MM.1S (cell line): ENCODE data around the gene PRRT1.

Experiments
- DNase-seq: peaks from one replicate; pipeline ENCODE4 v3.0.0-alpha.2; 2015
- H2AFZ ChIP-seq: fragments of 300-600 bp; sonication (generic); 2 replicates; pipeline ENCODE4 v1.6.0; 2016; ENCODE audit warnings: antibody characterized with exemption, low read length
- H3F3A ChIP-seq: fragments of 300-600 bp; sonication (generic); 2 replicates; pipeline ENCODE4 v1.6.1; 2016; ENCODE audit warnings: mild to moderate bottlenecking, antibody characterized with exemption, low read length, moderate library complexity, mixed read lengths; ENCODE audit not compliant: insufficient read depth
- H3K27ac ChIP-seq: fragments of 300-600 bp; sonication (generic); 2 replicates; pipeline ENCODE4 v1.5.1; 2016; ENCODE audit warnings: mild to moderate bottlenecking, low read length
- H3K27me3 ChIP-seq: fragments of 300-600 bp; sonication (generic); replicated peaks from 2 replicates; pipeline ENCODE4 v1.6.0; 2016; ENCODE audit warnings: low read length; ENCODE audit not compliant: insufficient read depth
- H3K36me3 ChIP-seq: fragments of 300-600 bp; sonication (generic); replicated peaks from 2 replicates; pipeline ENCODE4 v1.6.1; 2016; ENCODE audit warnings: mild to moderate bottlenecking, low read length, mixed read lengths; ENCODE audit not compliant: insufficient read depth
- H3K4me1 ChIP-seq: fragments of 300-600 bp; sonication (generic); 2 replicates; pipeline ENCODE4 v1.6.1; 2016; ENCODE audit warnings: low read length, mixed read lengths
- H3K4me2 ChIP-seq: fragments of 300-600 bp; sonication (generic); 2 replicates; pipeline ENCODE4 v1.6.0; 2016; ENCODE audit warnings: low read depth, low read length
- H3K4me3 ChIP-seq: fragments of 300-600 bp; sonication (generic); 2 replicates; pipeline ENCODE4 v1.5.1; 2016; ENCODE audit warnings: low read length, mixed read lengths
- H3K79me2 ChIP-seq: fragments of 300-600 bp; sonication (generic); 2 replicates; pipeline ENCODE4 v1.6.1; 2016; ENCODE audit warnings: mixed run types, low read length, mixed read lengths
- H3K9ac ChIP-seq: fragments of 300-600 bp; sonication (generic); 2 replicates; pipeline ENCODE4 v1.6.1; 2016; ENCODE audit warnings: low read length, mixed read lengths
- H3K9me2 ChIP-seq: fragments of 300-600 bp; sonication (generic); replicated peaks from 2 replicates; pipeline ENCODE4 v1.6.1; 2016; ENCODE audit warnings: mild to moderate bottlenecking, low read length, mixed read lengths; ENCODE audit not compliant: insufficient read depth
- H3K9me3 ChIP-seq: fragments of 300-600 bp; sonication (generic); replicated peaks from 2 replicates; pipeline ENCODE4 v1.6.1; 2016; ENCODE audit warnings: mild to moderate bottlenecking, low read length, mixed read lengths; ENCODE audit not compliant: insufficient read depth
- H4K20me1 ChIP-seq: fragments of 300-600 bp; sonication (generic); 2 replicates; pipeline ENCODE4 v1.6.1; 2016; ENCODE audit warnings: mild to moderate bottlenecking, low read length, moderate library complexity, mixed read lengths; ENCODE audit not compliant: insufficient read depth
- EZH2 ChIP-seq: fragments of 300-600 bp; sonication (generic); optimal IDR thresholded peaks from 2 replicates; pipeline ENCODE3; 2017; ENCODE audit warnings: low read depth, mild to moderate bottlenecking, antibody characterized with exemption, low read length, mixed read lengths
- EZH2phosphoT487 ChIP-seq: fragments of 300-600 bp; sonication (generic); IDR thresholded peaks from 2 replicates; pipeline ENCODE4 v1.6.1; 2018; ENCODE audit warnings: antibody characterized with exemption, low read length
- TF ChIP-seq, protein P1 (sequence below): fragments of 300-600 bp; sonication (generic); IDR thresholded peaks from 2 replicates; pipeline ENCODE4 v1.5.1; 2016; ENCODE audit warnings: antibody characterized with exemption, low read length, mixed read lengths

The PRRT1 gene

GRCh38 chr6:32184084-32184640 is 32.4 kb upstream of the PRRT1 start, which contains the start of gene AGER:
Gene AGER (minus strand): TSS chr6:32184253. CDS start chr6:32184222, 31 bp downstream.
- Histone ChIP-seq H3K4me2 (no peak within 1 kb of the TSS), H3K9me2 (no peaks in the 10 kb centered on the region), H3K27me3 (no peaks in the 10 kb centered on the region), H2AFZ (no peak within 1 kb of the TSS), H3F3A (no peaks in the 10 kb centered on the region), H3K79me2 (peaks cover 9% of the 10 kb centered on the region), H3K36me3 (no peaks in the 10 kb centered on the region), H3K4me3 (no peak within 1 kb of the TSS), H3K9me3 (no peaks in the 10 kb centered on the region), H3K9ac (no peak within 1 kb of the TSS), H3K4me1 (peaks cover 1% of the 10 kb centered on the region), H4K20me1 (no peaks in the 10 kb centered on the region), H3K27ac (no peak within 1 kb of the TSS)
- no peak for DNase-seq
- TF ChIP-seq, protein P1, sequence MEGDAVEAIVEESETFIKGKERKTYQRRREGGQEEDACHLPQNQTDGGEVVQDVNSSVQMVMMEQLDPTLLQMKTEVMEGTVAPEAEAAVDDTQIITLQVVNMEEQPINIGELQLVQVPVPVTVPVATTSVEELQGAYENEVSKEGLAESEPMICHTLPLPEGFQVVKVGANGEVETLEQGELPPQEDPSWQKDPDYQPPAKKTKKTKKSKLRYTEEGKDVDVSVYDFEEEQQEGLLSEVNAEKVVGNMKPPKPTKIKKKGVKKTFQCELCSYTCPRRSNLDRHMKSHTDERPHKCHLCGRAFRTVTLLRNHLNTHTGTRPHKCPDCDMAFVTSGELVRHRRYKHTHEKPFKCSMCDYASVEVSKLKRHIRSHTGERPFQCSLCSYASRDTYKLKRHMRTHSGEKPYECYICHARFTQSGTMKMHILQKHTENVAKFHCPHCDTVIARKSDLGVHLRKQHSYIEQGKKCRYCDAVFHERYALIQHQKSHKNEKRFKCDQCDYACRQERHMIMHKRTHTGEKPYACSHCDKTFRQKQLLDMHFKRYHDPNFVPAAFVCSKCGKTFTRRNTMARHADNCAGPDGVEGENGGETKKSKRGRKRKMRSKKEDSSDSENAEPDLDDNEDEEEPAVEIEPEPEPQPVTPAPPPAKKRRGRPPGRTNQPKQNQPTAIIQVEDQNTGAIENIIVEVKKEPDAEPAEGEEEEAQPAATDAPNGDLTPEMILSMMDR, result no peak
- TF ChIP-seq EZH2phosphoT487 (no peak), EZH2 (no peak)

- Histone ChIP-seq H3K79me2 (peaks cover 9% of the 10 kb centered on the region), H3F3A (no peaks in the 10 kb centered on the region), H2AFZ (no peak overlapping the region), H3K36me3 (no peaks in the 10 kb centered on the region), H3K9me3 (no peaks in the 10 kb centered on the region), H3K4me1 (peaks cover 5% of the 10 kb centered on the region), H3K9ac (no peak overlapping the region), H3K9me2 (no peaks in the 10 kb centered on the region), H3K4me2 (no peak overlapping the region), H4K20me1 (no peaks in the 10 kb centered on the region), H3K4me3 (no peak overlapping the region), H3K27ac (no peak overlapping the region), H3K27me3 (no peaks in the 10 kb centered on the region)
- TF ChIP-seq EZH2phosphoT487 (no peak), EZH2 (no peak)
- TF ChIP-seq, protein P1, result no peak
- DNase-seq, result no peak
Measured at GRCh38 chr6:32183483-32184083, 31.8 kb upstream of the PRRT1 start.

- Histone ChIP-seq H3K4me3 (no peak overlapping the region), H3K36me3 (no peaks in the 10 kb centered on the region), H3K27ac (no peak overlapping the region), H3K4me1 (peaks cover 5% of the 10 kb centered on the region), H3K9me2 (no peaks in the 10 kb centered on the region), H3F3A (0 out of 2 replicates have a peak, but pooled peaks cover under 1% of the 10 kb centered on the region), H4K20me1 (no peaks in the 10 kb centered on the region), H3K9ac (no peak overlapping the region), H3K79me2 (peaks cover 8% of the 10 kb centered on the region), H3K4me2 (no peak overlapping the region), H2AFZ (no peak overlapping the region), H3K27me3 (no peaks in the 10 kb centered on the region), H3K9me3 (no peaks in the 10 kb centered on the region)
- no peak for DNase-seq
- no peak for TF ChIP-seq EZH2
- TF ChIP-seq EZH2phosphoT487, result no peak
- TF ChIP-seq, protein P1, result no peak
Measured at GRCh38 chr6:32183030-32183429, 31.3 kb upstream of the PRRT1 start.
